Neural cell (in vitro differentiated cells): ENCODE results near the gene RS1. TPM values are rescaled to one million over a fixed set of nuclear protein-coding genes. Genes with fewer than 3 reads are reported as not detected.

ENCODE experiments used
- H2AFZ ChIP-seq: fragments of 200-600, 300-800 bp; sonication (generic), shearing (Covaris generic); 2 replicates; pipeline ENCODE4 v1.6.0; 2014; ENCODE audit warnings: low read depth, mild to moderate bottlenecking, antibody characterized with exemption, low read length, moderate library complexity
- H3F3A ChIP-seq: fragments of 200-600 bp; shearing (Covaris generic); 2 replicates; pipeline ENCODE4 v1.6.1; 2016; ENCODE audit warnings: mild to moderate bottlenecking, moderate library complexity, mixed read lengths, antibody characterized with exemption, low read length; ENCODE audit not compliant: insufficient read depth, poor library complexity, severe bottlenecking
- H3K27ac ChIP-seq: fragments of 200-600, 300-800 bp; sonication (generic), shearing (Covaris generic); 2 replicates; pipeline ENCODE4 v1.5.1; 2014; ENCODE audit warnings: mild to moderate bottlenecking, low read length, moderate library complexity
- H3K27me3 ChIP-seq: fragments of 300-800, 200-600 bp; sonication (generic), shearing (Covaris generic); 2 replicates; pipeline ENCODE4 v1.6.0; 2014; ENCODE audit warnings: mild to moderate bottlenecking, low read depth, low read length, moderate library complexity; ENCODE audit not compliant: insufficient read depth
- H3K36me3 ChIP-seq: fragments of 300-800, 200-600 bp; sonication (generic), shearing (Covaris generic); 2 replicates; pipeline ENCODE4 v1.5.1; 2014; ENCODE audit warnings: mild to moderate bottlenecking, antibody characterized with exemption, low read length, moderate library complexity; ENCODE audit not compliant: insufficient read depth
- H3K4me2 ChIP-seq: fragments of 300-800, 200-600 bp; sonication (generic), shearing (Covaris generic); 2 replicates; pipeline ENCODE4 v1.6.0; 2014; ENCODE audit warnings: mild to moderate bottlenecking, low read length
- H3K4me3 ChIP-seq: fragments of 300-800, 200-600 bp; sonication (generic), shearing (Covaris generic); 2 replicates; pipeline ENCODE4 v1.5.1; 2014; ENCODE audit warnings: mild to moderate bottlenecking, low read length, moderate library complexity
- H3K79me2 ChIP-seq: fragments of 200-600 bp; shearing (Covaris generic); replicated peaks from 2 replicates; pipeline ENCODE4 v1.6.0; 2014; ENCODE audit warnings: mild to moderate bottlenecking, low read length, moderate library complexity; ENCODE audit not compliant: insufficient read depth
- H3K9ac ChIP-seq: fragments of 300-800, 200-600 bp; sonication (generic), shearing (Covaris generic); 2 replicates; pipeline ENCODE4 v1.6.1; 2016; ENCODE audit warnings: mild to moderate bottlenecking, low read length, mixed read lengths
- H3K9me2 ChIP-seq: fragments of 200-600 bp; shearing (Covaris generic); 2 replicates; pipeline ENCODE4 v1.6.1; 2016; ENCODE audit warnings: mild to moderate bottlenecking, low read length, mixed read lengths; ENCODE audit not compliant: insufficient read depth
- H3K9me3 ChIP-seq: fragments of 200-600, 300-800 bp; sonication (generic), shearing (Covaris generic); 2 replicates; pipeline ENCODE4 v1.6.1; 2016; ENCODE audit warnings: mild to moderate bottlenecking, mixed run types, low read length, moderate library complexity, mixed read lengths
- H4K20me1 ChIP-seq: fragments of 200-600 bp; shearing (Covaris generic); 2 replicates; pipeline ENCODE4 v1.6.1; 2016; ENCODE audit warnings: mild to moderate bottlenecking, mixed run types; ENCODE audit not compliant: insufficient read depth
- EP300 ChIP-seq: fragments of 450-650 bp; conservative IDR thresholded peaks from 2 replicates; pipeline ENCODE4 v1.6.1; 2014; ENCODE audit warnings: antibody characterized with exemption, mild to moderate bottlenecking, moderate library complexity; ENCODE audit not compliant: poor library complexity, severe bottlenecking
- EZH2 ChIP-seq: fragments of 200-600, 300-800 bp; shearing (Covaris generic), sonication (generic); IDR thresholded peaks from 2 replicates; pipeline ENCODE4 v1.6.1; 2014; ENCODE audit warnings: antibody characterized with exemption, low read length, borderline replicate concordance, mild to moderate bottlenecking; ENCODE audit not compliant: insufficient read depth, poor library complexity, severe bottlenecking
- MXI1 ChIP-seq: fragments of 450-650 bp; conservative IDR thresholded peaks from 2 replicates; pipeline ENCODE4 v1.6.1; 2014; ENCODE audit warnings: antibody characterized with exemption, mild to moderate bottlenecking; ENCODE audit not compliant: poor library complexity, severe bottlenecking
- POLR2AphosphoS5 ChIP-seq: IDR thresholded peaks from 2 replicates; pipeline ENCODE4 v1.6.1; 2012
- RAD21 ChIP-seq: fragments of 450-650 bp; conservative IDR thresholded peaks from 2 replicates; pipeline ENCODE4 v1.6.1; 2014; ENCODE audit warnings: antibody characterized with exemption, mild to moderate bottlenecking, moderate library complexity
- SMC3 ChIP-seq: fragments of 450-650 bp; conservative IDR thresholded peaks from 2 replicates; pipeline ENCODE4 v1.6.1; 2014; ENCODE audit warnings: antibody characterized with exemption, mild to moderate bottlenecking, moderate library complexity; ENCODE audit not compliant: poor library complexity
- TAF1 ChIP-seq: IDR thresholded peaks from 2 replicates; pipeline ENCODE4 v1.6.1; 2012; ENCODE audit warnings: low read depth
- polyA plus RNA-seq: library from polyadenylated mRNA; depleted of rRNA; stranded (reverse); fragments of >200 nt; gene quantifications from 2 replicates; pipeline ENCODE4 v1.2.3, GENCODE V29; 2014
- TF ChIP-seq, protein P1 (sequence below): fragments of 450-650 bp; IDR thresholded peaks from 2 replicates; pipeline ENCODE4 v1.5.1; 2014; ENCODE audit warnings: antibody characterized with exemption, mild to moderate bottlenecking, moderate library complexity; ENCODE audit not compliant: poor library complexity, severe bottlenecking
- TF ChIP-seq, protein P2 (sequence below): IDR thresholded peaks from 2 replicates; pipeline ENCODE4 v1.6.1; 2012; ENCODE audit warnings: borderline replicate concordance

RS1 gene
- polyA plus RNA-seq, 1 donor from 2014 or later: not detected

DNA sequence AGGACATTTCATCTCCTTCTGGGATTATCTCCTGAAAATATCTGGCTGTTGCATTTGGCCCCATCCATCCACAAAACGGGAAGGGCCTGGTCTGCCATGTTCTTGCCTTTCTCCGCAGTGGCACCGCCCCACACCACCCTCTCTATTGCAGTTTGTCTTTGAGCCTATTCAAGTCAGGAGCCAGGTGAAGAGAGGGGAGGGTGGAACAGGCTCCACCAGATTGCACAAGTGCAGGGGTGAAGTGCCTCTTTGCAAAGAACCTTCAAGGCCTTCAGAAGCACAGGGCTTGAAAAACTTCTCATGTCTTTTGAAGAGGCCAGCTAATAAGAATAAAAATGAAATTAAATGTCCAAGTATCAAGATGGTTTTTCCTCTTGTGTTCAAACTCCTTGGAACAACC, 28.7 kb downstream of the RS1 start:
- no peak overlapping the region for H3K4me2 ChIP-seq
- H2AFZ ChIP-seq: no peak overlapping the region
- no peaks in the 10 kb centered on the region for H3K27me3 ChIP-seq
- no peak overlapping the region for H3K9ac ChIP-seq
- no peaks in the 10 kb centered on the region for H3K9me2 ChIP-seq
- H3K4me3 ChIP-seq: no peak overlapping the region
- no peaks in the 10 kb centered on the region for H3F3A ChIP-seq
- H3K9me3 ChIP-seq: no peaks in the 10 kb centered on the region
- H3K79me2 ChIP-seq: no peaks in the 10 kb centered on the region
- H4K20me1 ChIP-seq: no peaks in the 10 kb centered on the region
- no peak for TF ChIP-seq EZH2
- no peak for TF ChIP-seq POLR2AphosphoS5
- TF ChIP-seq SMC3: no peak
- no peak for TF ChIP-seq TAF1
- TF ChIP-seq MXI1: no peak
- TF ChIP-seq RAD21: no peak
- TF ChIP-seq EP300: no peak
- TF ChIP-seq, protein P1, sequence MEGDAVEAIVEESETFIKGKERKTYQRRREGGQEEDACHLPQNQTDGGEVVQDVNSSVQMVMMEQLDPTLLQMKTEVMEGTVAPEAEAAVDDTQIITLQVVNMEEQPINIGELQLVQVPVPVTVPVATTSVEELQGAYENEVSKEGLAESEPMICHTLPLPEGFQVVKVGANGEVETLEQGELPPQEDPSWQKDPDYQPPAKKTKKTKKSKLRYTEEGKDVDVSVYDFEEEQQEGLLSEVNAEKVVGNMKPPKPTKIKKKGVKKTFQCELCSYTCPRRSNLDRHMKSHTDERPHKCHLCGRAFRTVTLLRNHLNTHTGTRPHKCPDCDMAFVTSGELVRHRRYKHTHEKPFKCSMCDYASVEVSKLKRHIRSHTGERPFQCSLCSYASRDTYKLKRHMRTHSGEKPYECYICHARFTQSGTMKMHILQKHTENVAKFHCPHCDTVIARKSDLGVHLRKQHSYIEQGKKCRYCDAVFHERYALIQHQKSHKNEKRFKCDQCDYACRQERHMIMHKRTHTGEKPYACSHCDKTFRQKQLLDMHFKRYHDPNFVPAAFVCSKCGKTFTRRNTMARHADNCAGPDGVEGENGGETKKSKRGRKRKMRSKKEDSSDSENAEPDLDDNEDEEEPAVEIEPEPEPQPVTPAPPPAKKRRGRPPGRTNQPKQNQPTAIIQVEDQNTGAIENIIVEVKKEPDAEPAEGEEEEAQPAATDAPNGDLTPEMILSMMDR: no peak
- TF ChIP-seq, protein P2, sequence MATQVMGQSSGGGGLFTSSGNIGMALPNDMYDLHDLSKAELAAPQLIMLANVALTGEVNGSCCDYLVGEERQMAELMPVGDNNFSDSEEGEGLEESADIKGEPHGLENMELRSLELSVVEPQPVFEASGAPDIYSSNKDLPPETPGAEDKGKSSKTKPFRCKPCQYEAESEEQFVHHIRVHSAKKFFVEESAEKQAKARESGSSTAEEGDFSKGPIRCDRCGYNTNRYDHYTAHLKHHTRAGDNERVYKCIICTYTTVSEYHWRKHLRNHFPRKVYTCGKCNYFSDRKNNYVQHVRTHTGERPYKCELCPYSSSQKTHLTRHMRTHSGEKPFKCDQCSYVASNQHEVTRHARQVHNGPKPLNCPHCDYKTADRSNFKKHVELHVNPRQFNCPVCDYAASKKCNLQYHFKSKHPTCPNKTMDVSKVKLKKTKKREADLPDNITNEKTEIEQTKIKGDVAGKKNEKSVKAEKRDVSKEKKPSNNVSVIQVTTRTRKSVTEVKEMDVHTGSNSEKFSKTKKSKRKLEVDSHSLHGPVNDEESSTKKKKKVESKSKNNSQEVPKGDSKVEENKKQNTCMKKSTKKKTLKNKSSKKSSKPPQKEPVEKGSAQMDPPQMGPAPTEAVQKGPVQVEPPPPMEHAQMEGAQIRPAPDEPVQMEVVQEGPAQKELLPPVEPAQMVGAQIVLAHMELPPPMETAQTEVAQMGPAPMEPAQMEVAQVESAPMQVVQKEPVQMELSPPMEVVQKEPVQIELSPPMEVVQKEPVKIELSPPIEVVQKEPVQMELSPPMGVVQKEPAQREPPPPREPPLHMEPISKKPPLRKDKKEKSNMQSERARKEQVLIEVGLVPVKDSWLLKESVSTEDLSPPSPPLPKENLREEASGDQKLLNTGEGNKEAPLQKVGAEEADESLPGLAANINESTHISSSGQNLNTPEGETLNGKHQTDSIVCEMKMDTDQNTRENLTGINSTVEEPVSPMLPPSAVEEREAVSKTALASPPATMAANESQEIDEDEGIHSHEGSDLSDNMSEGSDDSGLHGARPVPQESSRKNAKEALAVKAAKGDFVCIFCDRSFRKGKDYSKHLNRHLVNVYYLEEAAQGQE: no peak
- no peak overlapping the region for H3K27ac ChIP-seq
- no peaks in the 10 kb centered on the region for H3K36me3 ChIP-seq

DNA sequence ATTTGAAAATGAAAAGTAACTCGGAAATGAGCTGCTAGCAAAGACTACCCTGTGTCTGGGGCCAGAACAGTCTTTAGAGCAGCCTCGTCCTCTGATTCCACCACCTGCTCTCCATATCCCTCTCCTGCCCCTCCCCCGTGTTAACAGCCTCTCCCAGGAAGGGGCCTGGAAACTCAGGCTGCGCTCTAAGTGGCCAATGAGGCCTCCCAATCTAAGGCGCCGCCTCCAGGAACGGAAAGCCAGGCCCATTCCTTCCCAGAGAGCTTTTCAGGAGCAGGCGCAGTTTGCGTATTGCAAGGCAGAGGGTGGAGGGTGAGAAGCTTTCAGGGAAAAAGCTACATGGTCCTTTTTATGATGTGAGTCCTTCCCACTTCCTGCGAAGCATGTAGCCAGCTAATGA, 31.2 kb downstream of the RS1 start:
- Histone ChIP-seq H2AFZ (no peak overlapping the region), H3K4me2 (no peak overlapping the region), H3F3A (no peaks in the 10 kb centered on the region), H3K9ac (no peak overlapping the region), H3K4me3 (no peak overlapping the region), H3K27me3 (no peaks in the 10 kb centered on the region), H3K9me2 (no peaks in the 10 kb centered on the region), H3K27ac (no peak overlapping the region), H3K79me2 (no peaks in the 10 kb centered on the region), H4K20me1 (no peaks in the 10 kb centered on the region), H3K9me3 (no peaks in the 10 kb centered on the region), H3K36me3 (no peaks in the 10 kb centered on the region)
- TF ChIP-seq RAD21 (no peak), MXI1 (no peak), EZH2 (no peak), EP300 (no peak), TAF1 (no peak), SMC3 (no peak)
- TF ChIP-seq, protein P1: no peak
- TF ChIP-seq, protein P2: no peak
